NT2/D1 (cell line): ENCODE measurements around the gene CPNE9.

ENCODE experiments used
- SUZ12 ChIP-seq: IDR thresholded peaks from 2 replicates; pipeline ENCODE4 v1.6.1; 2011; ENCODE audit not compliant: insufficient read length, insufficient read depth; ENCODE audit errors: extremely low read depth
- YY1 ChIP-seq: IDR thresholded peaks from 2 replicates; pipeline ENCODE4 v1.6.1; 2011; ENCODE audit not compliant: insufficient read length, insufficient read depth
- ZNF274 ChIP-seq: IDR thresholded peaks from 2 replicates; pipeline ENCODE4 v1.6.1; 2011; ENCODE audit warnings: mild to moderate bottlenecking, low read depth, low read length

GRCh38 chr3:9683426-9683825 is 20.2 kb upstream of the CPNE9 start:
- TF ChIP-seq YY1 (no peak), ZNF274 (no peak), SUZ12 (no peak)
